Measurements from ENCODE around the gene MFGE8.
A peak's percentile ranks its signal among the peaks of the same experiment; 100 is the strongest.

The MFGE8 gene

GRCh38 chr15:88898736-88899135 is 14.4 kb downstream of the MFGE8 start:
- DNase-seq (ENCODE audit: low spot score), result no peak

GRCh38 chr15:88897456-88898194 is 15.6 kb downstream of the MFGE8 start:
- peak; percentile 69 for DNase-seq (ENCODE audit: low spot score)

- no peak for DNase-seq (ENCODE audit: low spot score)
Measured at GRCh38 chr15:88897142-88897455, 16.1 kb downstream of the MFGE8 start.

DNA sequence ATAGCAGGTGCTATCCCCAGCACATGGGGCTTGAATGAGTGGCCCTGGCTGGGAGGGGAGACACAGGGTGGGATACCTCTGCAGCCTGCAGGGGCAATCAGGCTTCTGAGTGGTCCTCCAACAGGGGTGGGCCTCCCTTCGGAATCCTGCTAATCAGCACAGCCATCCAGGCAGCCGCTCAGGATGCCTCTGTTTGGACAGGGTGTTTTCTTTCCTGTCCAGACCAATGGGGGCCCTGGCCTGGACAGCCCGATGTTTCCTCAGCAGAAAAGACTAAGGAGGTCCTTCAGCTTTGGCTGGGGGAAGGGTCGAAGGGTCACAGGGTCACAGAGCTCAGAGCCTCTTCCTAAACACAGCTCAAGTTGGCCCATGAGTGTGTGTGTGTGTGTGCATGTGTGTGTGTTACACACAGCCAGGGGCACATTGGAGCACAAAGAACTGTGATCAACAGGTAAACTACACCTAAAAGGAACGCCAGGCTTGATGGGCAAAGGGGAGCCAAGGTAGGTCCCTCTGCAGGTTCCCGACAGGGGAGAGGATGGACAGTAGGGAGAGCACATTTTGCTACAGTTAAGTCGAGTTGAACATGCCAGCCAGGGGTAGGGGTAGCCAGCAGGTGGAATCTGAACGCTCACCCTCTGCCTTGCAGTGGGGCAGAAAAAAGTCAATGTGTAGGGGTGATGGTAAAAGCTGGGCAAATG is 16.7 kb downstream of the MFGE8 start:
- DNase-seq (ENCODE audit: low spot score), result no peak

GRCh38 chr15:88894819-88895767 is 18.1 kb downstream of the MFGE8 start, which contains the start of gene HAPLN3:
HAPLN3 (minus strand) TSS chr15:88895544; CDS start chr15:88887298, 8,246 bp downstream.
- DNase-seq (ENCODE audit: low spot score), result no peak

GRCh38 chr15:88894348-88894818 is 18.8 kb downstream of the MFGE8 start:
- no peak for DNase-seq (ENCODE audit: low spot score)

DNA sequence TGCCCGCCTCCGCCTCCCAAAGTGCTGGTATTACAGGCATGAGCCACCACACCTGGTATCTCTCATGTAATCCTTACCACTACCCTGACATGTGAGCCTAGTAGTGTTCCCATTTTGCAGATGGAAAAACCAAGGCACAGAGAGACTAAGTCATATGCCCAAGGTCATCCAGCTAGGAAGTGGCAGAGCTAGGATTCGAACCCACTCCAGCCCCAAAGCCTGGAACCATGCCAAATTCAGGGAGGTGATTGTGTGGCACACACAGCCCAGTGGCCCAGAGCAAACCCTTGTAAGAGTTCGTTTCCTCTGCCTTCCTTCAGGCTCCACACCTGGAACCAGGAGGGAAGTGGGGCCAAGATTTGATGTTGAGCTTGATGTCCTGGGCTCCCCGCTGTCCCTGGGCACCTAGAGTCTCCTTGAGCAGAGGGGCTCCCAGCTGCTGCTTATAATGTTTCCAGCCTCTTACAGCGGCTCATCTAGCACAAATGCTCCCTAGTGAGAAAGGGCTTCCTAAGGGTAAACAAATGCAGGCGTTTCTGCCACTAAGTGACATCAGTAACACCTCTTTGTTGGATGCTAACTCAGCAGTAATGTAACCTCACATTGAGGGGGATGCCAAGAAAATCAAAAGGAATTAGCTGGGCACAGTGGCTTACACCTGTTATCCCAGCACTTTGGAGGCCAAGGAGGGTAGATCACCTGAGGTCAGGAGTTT is 21.5 kb downstream of the MFGE8 start:
- DNase-seq (ENCODE audit: low spot score), result no peak

- DNase-seq (ENCODE audit: low spot score), result no peak
Measured at GRCh38 chr15:88890495-88890894, 22.7 kb downstream of the MFGE8 start.

- DNase-seq (ENCODE audit: low spot score), result no peak
Measured at GRCh38 chr15:88888719-88889118, 24.5 kb downstream of the MFGE8 start.

GRCh38 chr15:88887068-88887580 is 26.1 kb downstream of the MFGE8 start:
- no peak for DNase-seq (ENCODE audit: low spot score)

- no peak for DNase-seq (ENCODE audit: low spot score)
Measured at GRCh38 chr15:88882785-88883184, 30.4 kb downstream of the MFGE8 start.

DNA sequence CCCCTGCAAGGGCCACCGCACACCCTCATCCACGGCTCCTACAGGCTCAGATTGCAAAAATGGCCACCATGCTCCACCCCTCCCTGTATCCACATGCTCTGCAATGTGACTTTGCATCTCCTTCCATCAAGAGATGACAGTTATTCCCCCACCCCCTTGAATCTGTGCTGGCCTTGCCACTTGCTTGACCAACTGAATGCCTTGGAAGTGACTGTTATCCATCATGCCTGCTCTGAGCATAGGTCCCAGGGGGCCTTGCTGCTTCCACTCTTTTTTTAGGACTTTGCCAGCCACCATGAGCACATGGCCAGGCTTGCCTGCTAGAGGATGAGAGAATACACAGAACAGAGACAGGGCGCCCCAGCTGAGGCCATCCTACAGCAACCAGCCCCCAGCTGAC is 31.4 kb downstream of the MFGE8 start:
- DNase-seq (ENCODE audit: low spot score), result no peak

GRCh38 chr15:88880944-88881740 is 32.0 kb downstream of the MFGE8 start:
- DNase-seq (ENCODE audit: low spot score), result no peak

GRCh38 chr15:88878720-88879184 is 34.4 kb downstream of the MFGE8 start:
- no peak for DNase-seq (ENCODE audit: low spot score)

DNA sequence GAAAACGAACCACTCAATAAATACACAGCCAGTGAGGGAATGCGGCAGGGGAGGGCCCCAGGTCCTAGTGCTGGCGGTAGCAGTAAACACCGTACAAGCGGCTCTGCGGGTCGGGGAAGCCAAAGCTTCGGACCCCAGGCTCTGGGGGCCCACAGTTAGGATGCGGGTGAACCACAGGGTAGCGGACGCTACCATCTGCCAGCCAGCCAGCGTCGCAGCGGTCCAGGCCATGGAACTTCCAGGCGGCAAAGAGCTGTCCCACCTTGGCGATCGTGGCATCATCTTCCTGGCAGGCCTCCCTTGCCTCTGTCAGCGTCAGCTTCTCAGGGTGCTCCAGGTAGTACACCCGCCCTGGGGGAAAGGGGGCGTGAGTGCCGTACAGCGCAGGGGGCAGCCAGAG is 35.3 kb downstream of the MFGE8 start:
- DNase-seq (ENCODE audit: low spot score), result no peak

- no peak for DNase-seq (ENCODE audit: low spot score)
Measured at GRCh38 chr15:88877415-88877814, 35.8 kb downstream of the MFGE8 start.

- DNase-seq (ENCODE audit: low spot score), result no peak
Measured at GRCh38 chr15:88876573-88876972, 36.6 kb downstream of the MFGE8 start.

DNA sequence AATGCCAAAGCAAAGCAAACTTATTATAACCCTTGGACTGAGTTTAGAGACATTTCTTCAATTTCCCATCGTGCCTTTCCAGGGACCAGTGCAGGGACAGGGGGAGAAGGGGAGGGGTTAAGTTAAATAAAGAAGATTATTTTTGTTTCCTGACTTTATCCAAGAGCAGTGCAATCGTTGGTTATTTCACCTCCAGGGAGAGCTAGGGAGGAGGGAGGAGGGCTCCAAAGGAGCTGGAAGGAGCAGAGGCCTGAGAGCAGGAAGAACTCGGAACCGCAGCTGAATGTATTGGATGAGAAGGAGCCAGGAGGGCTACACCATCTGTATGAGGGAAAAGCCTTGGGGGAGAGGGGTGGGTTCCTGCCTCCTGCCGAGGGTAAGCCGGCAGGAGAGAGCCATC is 38.5 kb downstream of the MFGE8 start:
- no peak for DNase-seq (ENCODE audit: low spot score)

DNA sequence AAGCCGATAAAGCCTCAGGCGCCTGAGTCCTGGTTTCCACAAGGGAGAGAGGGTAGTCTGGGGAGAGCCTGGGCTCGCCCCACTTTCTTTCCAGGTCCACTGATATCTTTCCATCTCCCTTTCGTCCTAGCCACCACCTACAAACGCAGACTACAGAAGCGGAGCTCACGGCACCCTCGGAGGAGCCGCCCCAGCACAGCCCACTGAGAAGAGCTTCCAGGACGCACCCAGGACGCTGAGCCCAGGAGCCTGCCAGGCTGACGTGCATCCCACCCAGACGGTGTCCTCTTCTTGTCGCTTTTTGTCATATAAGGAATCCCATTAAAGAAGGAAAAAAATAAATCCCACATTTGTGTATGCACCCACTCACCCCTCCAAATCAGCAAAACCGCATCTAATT is 38.9 kb downstream of the MFGE8 start:
- DNase-seq (ENCODE audit: low spot score), result no peak

- DNase-seq (ENCODE audit: low spot score), result no peak
Measured at GRCh38 chr15:88873786-88874185, 39.4 kb downstream of the MFGE8 start.

GRCh38 chr15:88872706-88873105 is 40.5 kb downstream of the MFGE8 start:
- DNase-seq (ENCODE audit: low spot score), result no peak

Data from globus pallidus (tissue), 1 donor.